Stimulated activated CD4-positive, alpha-beta T cell treated with anti-CD3 and anti-CD28 coated beads, Interleukin-12 subunit alpha, Interleukin-12 subunit beta, amount 100 ng/mL, for 48 hours (primary cell): ENCODE data around the gene MAFF.

ENCODE experiments used
- DNase-seq, 3 donors: peaks; one replicate each; pipeline ENCODE4 v3.0.0-alpha.2; 2020; ENCODE audit warnings: low read depth in 2 of 3, low spot score in 1 of 3

MAFF gene

GRCh38 chr22:38203855-38204514 is 2.2 kb downstream of the MAFF start:
- no peak for DNase-seq

GRCh38 chr22:38204784-38205183 is 3.0 kb downstream of the MAFF start:
- DNase-seq = no peak

GRCh38 chr22:38205261-38206128 is 3.7 kb downstream of the MAFF start:
- DNase-seq = no peak

GRCh38 chr22:38207898-38208432 is 6.2 kb downstream of the MAFF start:
- DNase-seq = no peak

GRCh38 chr22:38208551-38208968 is 6.8 kb downstream of the MAFF start:
- DNase-seq = no peak

- no peak for DNase-seq
Measured at GRCh38 chr22:38211556-38211955, 9.8 kb downstream of the MAFF start.

- DNase-seq = no peak
Measured at GRCh38 chr22:38212442-38212841, 10.6 kb downstream of the MAFF start.

GRCh38 chr22:38213319-38213989 is 11.7 kb downstream of the MAFF start:
- DNase-seq = no peak

GRCh38 chr22:38213990-38214301 is 12.2 kb downstream of the MAFF start:
- no peak for DNase-seq

- peak; percentile 36 to 60 (median 38) for DNase-seq
Measured at GRCh38 chr22:38214302-38215056, 12.7 kb downstream of the MAFF start.

GRCh38 chr22:38215156-38216038 is 13.6 kb downstream of the MAFF start:
- DNase-seq = no peak

- peak in 1 of 3 donors; percentile 69 for DNase-seq
Measured at GRCh38 chr22:38218661-38219622, 17.1 kb downstream of the MAFF start.

GRCh38 chr22:38219632-38220031 is 17.8 kb downstream of the MAFF start:
- DNase-seq = no peak

- DNase-seq = no peak
Measured at GRCh38 chr22:38220163-38220562, 18.4 kb downstream of the MAFF start.

- no peak for DNase-seq
Measured at GRCh38 chr22:38220653-38221386, 19.0 kb downstream of the MAFF start.

- no peak for DNase-seq
Measured at GRCh38 chr22:38221407-38221806, 19.6 kb downstream of the MAFF start.

GRCh38 chr22:38221908-38222796 is 20.4 kb downstream of the MAFF start:
- no peak for DNase-seq
